GM19328 (cell line): ENCODE measurements around the gene HIGD1A.

Source experiments
- ATAC-seq: cut with Tn5 transposase; IDR thresholded peaks from one replicate; pipeline ENCODE4 v1.9.1; 2021; ENCODE audit warnings: mild to moderate bottlenecking, moderate library complexity; ENCODE audit not compliant: unreplicated experiment

HIGD1A gene

DNA sequence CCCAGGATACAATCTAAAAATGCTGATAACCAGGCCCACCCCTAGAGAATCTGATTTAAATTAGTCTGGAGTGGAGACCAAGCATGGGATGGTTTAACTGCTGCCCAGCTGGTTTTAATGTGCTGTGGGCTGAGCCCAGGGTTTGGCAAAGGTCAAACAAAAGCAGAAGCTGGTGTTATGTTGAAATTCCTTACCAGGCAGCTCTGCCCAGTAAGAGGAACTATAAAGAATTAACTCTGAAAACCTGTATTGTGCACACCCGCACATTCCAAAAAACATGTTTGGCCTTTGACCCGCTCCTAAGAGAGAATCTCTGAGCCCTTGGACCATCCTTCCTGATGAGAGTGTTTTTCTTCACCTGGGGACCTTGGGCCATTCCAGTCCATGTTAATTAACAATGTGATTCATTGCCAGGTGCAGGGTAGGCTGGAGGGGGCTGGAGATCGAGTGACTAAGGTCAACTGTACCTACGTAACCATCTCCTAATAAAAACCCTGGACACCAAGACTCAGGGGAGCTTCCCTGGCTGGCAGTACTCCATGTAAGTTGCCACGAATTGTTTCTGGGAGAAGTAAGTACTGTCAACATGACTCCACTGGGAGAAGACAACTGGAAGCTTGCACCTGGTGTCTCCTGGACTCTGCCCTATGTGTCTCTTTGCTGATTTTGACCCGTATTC lies 42.1 kb downstream of the HIGD1A start:
- no peak for ATAC-seq

DNA sequence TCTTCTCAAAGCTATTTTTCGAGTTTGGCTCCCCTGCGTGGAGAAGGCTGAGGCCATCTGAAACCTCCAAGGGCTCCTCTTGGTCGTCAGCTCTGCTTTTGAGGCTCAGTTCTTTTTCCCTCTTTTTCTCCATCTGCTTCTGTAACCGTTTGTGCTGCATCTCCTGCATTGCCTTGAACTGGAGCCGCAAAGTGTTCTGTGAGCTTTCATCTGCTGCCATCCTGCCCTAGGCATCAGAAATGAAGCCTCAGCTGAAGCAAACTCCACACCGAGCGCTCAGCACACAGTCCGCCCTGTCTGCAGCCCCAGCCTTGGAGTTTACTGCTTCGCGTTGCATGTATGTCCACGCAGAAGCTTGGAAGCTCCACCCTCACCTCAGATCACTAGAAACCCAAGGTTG lies 46.2 kb downstream of the HIGD1A start:
- no peak for ATAC-seq

DNA sequence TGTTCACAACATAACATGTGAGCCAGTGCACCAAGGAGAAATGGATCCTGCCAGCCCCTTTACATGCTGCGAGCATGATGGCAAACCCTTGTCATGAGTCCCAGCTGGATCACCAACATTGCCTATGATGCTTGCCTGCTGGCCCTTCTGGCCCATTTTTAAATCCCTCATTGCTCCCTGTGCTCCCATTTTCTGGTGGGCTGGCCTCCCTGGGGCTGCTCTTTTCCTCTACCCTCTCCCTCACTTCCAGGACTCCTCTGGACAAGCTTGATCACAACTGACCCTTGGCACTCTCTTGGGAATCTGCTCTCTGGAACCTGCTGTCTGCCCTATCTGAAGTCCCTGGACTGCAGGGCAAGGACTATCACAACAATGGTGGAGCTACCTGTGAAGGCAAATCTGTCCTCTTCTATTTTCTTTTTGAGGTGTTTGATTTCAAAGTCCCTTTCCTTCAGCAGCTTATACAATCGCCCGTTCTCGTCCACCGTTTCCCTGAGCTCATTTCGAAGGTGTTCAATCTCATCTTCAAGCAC lies 47.5 kb downstream of the HIGD1A start:
- no peak for ATAC-seq

DNA sequence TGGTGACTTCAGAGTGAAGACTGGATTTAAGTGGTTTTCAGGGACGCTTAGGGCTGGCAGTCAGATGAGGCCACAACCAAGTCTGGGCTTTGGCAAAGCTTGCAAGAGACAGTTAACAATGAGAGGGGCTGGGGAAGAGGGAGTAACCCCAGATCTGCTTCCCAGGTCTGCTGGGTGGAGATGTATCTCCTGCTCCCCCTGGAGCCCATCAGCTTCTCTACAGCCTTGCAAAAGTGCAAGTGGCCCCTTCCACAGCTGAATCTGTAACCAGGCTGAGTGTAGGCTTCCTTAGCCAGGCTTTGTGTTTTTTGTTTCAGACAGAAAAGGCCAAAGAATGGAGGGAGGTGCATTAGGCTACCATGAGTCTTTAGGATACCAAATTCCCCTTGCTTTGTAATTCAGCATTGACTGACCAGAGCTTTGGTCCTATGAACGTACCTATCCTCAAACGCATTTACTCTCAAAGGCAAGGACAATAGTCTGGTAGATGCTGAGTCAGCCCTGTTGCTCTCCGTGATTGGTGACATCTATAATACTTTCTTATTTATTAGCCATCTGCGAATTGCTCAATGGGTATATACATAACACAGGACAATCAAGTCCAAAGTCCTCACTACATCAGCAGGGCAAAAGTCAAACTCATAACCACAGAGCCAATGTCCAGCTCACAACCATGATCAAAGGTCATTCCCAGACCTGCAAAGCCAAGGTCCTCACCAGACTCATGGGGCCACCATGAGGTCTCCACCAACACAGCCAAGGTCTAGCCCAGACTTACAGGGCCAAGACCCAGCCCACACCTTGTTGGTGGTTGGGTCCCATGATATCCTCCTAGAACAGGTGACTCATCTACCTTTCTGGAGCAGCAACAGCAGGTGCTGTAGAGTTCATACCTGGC lies 48.4 kb downstream of the HIGD1A start:
- ATAC-seq = no peak

DNA sequence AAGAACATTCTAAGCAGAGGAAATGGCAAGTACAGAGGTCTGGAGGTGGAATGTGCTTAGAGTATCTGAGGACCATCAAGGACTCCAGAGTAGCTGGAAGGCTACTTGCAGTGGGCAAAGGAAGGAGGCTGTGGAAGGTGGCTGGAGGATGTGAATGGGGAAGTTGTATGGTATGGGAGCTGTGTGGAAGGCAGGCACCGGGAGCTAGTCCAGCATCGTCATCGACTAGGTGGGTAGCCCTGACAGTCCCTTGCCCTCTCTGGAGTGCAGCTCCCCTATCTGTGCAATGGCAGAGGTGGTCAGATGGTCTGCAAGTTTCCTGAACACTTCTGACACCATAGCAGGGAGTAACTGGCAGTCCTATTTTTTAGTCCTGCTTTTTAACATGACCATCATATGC lies 50.5 kb downstream of the HIGD1A start:
- no peak for ATAC-seq

DNA sequence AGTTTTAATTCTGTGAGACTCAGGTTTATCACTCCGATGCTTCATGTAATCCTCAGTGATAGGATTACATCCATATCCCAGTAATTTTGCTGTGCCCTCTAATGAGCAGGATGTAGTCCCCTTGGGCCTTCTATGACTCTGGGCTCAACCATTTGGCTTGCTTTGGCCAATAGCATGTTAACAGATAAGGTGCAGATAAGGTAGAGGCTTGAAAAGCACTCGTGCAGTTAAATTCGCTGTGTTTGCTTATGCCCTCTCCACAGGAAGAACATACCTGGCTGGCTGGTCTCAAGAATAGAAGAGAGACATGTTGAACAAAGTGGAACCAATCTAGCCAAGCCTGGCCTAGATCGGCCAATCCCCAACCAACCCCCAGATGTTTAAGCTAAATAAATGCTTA lies 51.3 kb downstream of the HIGD1A start:
- no peak for ATAC-seq

DNA sequence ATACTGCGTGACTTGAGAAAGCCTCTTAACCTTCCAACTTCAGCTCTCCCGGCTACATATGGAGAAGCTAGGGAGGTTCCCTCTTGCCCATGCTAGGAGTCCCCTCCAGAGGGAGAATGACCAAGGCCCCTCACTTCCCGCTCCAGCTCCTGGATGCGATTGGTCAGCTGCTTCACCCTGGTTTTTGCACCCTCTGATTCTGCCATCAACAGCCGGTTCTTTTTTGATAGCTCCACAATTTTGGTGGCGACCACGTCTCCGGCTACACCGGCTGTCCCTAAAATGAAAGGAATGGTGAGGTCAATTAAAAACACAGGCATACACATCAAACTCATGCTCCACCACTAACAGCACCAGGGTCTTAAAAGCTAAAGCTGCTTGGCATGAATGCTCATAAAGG lies 51.8 kb downstream of the HIGD1A start:
- no peak for ATAC-seq

DNA sequence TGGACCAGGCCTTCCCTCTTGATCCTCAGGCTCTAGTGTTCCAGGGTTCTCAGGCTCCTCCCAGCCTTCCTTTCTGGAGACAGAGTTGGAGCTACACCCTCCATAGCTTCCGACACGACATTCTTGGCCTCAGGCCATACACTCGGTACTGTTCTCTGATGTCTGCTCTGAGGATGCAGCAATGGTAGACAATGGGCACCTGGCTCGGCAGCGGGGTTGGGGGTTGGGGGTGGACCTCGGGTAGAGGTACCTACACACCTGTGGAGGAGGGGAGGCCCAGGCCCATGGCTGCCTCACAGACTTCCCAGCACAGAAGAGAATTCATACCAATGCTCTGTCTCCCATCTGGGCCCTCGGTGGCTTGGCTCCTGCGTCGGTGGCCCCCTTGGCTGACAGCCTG lies 52.7 kb downstream of the HIGD1A start:
- no peak for ATAC-seq

DNA sequence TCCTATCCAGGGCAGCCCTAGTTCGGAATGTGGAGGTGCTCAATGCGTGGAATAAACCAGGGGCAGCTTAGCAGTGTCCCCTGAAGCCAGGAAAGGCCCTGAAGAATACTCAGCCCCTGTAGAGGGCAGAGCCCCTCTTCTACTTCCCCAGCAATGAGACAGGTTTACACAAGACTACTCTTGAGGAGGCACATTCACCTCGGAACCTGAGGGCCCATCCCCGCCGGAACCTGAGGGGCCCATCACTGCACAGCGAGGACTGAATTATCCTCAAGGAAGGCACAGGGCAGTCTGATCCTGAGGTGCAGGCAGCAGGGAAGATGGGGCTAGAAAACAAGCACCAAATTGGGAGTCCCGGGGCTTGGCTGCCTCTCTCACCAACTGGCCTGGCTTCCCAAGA lies 53.5 kb downstream of the HIGD1A start:
- no peak for ATAC-seq

DNA sequence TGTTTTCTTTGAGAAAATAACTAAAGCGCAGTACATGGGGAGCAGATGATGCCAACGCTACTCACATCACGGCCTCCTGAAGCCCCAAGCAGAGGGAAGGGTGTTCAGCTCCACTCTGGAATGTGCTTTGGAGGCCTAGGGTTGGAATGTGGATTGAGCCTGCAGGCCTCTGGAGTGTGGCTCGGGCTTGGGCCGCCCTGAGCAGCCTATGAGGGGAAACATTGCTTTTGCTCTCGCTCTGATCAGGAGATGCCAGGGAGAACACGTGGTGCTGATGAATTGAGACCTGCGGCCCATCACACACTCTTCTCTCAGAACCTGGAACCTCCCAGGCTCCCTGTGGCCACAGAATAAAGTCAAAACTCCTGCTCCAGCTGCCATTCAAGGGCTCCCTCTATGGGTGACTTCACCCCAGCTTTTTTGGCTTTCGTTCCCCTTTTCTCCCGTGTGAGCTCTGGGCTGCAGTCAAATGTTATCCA lies 54.5 kb downstream of the HIGD1A start:
- no peak for ATAC-seq

DNA sequence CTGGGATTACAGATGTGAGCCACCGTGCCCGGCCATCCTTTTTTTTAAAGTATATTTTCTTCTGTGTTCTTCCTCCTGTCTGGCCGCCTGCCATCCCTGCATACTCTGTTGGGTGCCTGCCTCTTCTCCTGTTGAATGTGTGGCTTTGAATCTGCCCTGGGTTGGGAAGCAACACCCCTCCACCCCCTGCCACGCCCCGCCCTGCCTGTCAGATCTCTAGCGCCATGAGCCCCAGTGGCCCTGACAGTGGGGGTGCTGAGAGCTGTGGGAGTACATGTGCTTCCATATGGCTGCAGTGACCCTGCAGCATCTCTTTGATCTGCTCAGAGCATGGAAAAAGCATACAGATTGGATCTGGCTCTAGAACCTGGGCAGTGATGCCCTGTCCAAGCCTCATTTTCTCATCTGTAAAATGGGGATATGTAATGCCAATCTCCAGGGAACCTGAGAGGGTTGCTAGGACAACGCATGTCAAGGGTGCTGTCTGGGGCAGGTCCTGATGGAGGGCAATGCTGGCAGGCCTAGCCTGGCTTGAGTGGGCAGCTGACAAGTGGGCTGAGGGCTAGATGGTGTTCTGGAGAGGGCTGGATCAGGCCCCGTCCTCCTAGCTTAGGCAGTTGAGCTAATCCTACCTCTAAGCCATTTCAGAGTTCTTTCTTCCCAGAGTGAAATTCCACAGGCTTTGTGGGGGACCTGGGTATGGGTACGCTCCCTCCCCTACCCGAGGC lies 55.1 kb downstream of the HIGD1A start:
- ATAC-seq = no peak

DNA sequence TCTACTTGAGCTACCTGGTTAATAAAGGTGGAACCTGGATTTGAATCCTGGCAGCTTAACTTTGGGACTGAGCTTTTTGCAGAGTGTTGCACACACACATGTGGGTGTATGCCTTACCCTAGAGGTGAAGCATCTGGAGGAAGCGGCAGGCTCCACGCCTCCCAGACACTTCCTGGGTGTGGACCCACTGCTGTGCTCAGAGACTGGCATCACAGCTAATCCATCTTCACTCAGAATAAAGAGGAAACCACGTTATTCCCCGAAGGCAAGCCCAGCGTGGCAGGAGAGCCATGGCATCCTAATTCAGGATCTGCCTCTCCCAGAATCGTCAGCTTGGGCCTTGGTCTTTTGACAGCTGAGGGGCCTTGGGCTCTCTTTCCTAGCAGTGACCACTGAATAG lies 56.7 kb downstream of the HIGD1A start:
- ATAC-seq = no peak

DNA sequence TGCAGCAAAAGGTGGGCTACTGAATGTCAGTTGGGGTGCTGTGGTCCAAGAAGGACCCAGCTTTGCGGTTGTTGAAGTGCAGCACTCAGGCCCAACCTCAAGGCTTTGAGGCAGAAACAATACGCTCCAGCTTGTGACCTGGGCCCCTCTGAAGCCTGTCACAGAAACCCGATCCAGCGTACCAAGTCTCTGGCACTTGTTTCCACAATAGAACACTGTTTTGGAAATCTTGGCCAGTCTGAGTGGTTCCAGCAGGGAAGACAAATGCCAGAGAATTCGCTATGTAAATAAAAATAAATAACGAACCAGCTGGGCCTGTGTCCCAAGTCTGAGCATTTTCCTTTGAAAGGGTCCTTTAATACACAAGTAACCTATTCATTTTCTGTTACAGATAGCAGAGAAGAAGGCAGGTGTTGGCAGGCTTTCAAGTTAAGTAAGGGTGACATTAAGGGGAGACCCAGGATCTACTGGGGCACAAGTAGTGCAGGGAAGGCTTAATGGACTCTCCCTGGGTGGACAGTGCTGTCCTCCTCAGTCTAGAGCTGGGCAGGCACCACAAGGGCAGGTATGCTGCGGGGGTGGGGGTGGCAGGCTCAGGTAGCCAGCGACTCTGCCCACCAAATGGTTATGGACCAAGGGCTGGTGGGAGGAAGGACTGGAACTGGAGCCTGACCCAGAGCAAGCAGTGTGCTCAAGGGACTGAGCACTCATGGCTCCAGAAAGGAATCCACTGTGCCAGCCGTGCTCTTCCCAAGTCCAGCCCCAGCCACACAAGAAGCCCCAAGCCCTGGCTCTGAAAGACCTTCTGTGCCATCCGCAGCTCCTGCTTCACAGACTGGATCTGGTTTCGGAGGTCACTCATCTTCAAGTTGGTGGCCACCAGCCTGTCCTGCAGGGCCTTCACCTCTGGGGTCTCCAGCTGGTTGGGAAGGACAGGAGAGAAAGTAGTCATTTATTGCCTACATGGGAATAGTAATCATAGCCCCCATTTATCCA lies 57.5 kb downstream of the HIGD1A start:
- no peak for ATAC-seq

DNA sequence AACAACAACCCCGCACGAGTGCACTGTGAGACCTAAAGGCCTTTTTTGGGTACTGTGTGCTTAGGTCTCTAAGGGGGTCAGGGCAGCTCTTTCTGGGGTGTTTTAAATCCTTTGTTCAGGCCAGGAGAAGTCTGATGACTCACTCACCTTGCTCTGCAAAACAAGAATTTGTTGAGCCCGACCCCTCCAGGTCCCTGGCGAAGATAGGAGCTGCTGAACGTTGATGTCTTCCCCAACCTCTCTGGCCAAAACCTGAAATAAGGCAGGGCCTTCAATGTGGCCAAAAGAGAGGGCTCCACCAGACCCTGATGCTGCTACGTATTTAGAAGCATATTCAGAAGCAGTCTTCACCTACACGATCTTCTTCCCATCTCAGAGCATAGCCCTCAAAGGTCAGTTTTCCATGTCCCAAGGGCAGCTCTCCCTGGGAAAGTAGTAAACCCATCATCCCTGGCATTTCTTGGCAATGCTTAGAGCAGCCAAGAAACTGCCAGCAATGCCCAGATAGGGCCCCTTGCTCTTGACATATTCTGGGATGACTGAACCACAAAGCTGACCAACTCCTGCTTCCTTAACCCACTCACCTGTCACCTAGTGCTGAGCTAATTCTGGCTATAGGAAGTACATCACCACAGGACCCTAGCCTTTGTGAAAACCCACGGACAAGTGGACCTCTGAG lies 58.4 kb downstream of the HIGD1A start:
- no peak for ATAC-seq

DNA sequence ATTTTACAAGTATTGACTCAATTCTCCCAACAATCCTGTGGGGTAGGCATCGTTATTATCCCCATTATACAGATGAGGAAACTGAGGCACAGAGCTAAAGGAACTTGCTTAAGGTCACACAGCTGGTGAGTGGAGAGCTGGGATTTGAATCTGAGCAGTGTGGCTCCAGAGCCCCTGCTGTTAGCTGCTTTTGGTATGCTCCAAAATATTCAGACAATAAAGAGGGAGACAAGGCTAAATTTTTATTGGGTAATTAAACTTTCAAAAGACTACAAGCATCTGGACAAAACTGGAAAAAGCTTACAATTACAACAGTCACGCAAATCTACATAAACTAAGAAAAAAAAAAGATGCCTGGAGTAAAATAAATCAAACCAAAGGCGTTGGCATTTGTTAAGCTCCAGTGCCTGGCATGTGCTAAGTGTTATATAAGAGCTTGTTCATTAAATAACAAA lies 59.0 kb downstream of the HIGD1A start:
- ATAC-seq = no peak

DNA sequence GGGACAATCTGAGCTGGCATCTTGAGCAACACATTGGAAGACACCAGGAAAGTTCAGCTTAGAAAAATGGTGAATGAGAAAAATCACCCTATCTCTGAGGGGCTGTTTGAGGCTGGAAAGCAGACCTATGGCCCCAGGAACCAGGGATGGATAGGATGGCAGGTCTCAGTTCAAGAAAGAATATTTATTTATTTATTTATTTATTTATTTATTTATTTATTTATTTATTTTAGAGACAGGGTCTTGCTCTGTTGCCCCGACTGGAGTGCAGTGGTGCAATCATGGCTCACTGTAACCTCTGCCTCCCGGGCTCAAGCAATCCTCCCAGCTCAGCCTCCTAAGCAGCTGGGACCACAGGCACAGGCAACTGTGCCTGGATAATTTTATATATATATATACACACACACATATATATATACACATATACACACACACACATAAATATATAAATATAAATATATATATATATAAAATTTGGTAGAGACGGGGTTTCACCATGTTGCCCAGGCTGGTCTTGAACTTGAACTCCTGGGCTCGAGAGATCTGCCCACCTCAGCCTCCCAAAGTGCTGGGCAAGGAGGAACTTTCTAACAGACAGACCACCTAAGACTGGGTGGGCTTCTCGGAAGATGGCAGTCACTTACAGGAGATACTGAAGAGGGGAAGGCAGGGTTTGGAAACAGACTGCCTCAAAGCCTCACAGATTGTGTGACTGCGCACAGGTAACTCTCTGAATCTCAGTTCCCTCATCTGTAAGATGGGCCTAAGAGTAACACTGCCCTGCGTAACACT lies 60.9 kb downstream of the HIGD1A start:
- no peak for ATAC-seq

DNA sequence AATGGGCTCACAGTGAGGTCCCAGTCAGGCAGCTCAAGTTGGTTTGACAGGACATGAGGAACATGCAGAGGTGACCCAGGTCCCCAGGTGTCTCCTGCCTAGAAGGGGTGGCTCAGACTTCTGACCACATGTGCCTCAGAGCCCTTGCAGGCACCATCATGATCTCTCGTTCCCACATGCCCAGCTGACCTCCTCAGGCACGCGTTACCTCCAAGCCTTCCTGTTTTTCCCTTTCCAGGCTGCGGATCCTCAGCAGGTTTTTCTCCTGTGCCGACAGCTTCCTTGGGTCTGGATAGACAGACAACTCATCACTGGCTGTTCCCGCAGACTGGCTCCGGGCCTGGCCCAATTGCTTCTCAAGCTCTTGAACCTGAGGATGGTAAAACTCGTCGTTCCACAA lies 61.6 kb downstream of the HIGD1A start:
- no peak for ATAC-seq

DNA sequence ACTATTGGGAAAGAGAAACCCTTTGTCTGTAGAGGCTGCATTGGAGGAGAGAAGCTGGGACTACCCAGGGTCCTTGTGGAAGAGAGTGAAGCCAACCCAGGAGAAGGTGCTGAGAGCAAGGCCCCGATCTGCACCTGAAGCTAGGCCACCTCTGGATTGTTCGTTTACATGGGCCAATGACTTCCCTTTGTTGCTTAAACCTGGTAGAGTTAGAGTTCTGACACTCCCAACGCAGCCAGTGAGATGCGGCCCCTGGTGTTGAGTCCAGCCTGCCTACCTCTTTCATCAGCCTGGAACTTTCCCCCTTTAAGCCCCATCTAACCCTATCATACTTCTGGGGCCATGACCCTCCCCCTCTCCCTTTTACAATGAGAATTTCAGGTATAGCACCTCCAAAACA lies 62.0 kb downstream of the HIGD1A start:
- ATAC-seq = no peak

DNA sequence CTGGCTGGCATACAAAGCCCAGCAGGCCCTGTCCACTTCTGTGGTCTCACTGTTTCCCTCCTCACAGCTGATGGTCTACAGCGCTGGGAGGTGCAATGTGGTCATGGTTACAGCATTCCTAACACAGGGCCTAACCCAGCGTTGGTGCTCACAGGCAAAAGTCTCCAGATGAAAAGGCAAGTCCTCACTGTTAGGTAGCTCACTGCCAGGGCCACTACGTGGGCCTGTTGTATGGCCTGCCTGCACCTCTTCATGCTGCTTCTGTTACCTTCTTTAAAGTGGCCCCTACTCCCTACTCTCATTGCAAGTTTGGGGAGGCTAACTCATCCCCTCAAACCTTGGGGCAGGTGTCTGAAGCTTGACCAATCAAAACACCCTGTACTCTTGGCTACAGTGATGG lies 62.5 kb downstream of the HIGD1A start:
- no peak for ATAC-seq
